A204.1 (cell line): ENCODE results near the gene ZSWIM8.
"Not testable (repeated sequence)": the region's sequence is repeated elsewhere in the genome, so short reads cannot be mapped to it uniquely, and the experiment has no call there.

ENCODE experiments used
- FAIRE-seq: peaks from 2 replicates; lab custom pipeline; 2012; peaks lifted over from hg19 to GRCh38; lab: Jason Lieb, UNC

The ZSWIM8 gene

DNA sequence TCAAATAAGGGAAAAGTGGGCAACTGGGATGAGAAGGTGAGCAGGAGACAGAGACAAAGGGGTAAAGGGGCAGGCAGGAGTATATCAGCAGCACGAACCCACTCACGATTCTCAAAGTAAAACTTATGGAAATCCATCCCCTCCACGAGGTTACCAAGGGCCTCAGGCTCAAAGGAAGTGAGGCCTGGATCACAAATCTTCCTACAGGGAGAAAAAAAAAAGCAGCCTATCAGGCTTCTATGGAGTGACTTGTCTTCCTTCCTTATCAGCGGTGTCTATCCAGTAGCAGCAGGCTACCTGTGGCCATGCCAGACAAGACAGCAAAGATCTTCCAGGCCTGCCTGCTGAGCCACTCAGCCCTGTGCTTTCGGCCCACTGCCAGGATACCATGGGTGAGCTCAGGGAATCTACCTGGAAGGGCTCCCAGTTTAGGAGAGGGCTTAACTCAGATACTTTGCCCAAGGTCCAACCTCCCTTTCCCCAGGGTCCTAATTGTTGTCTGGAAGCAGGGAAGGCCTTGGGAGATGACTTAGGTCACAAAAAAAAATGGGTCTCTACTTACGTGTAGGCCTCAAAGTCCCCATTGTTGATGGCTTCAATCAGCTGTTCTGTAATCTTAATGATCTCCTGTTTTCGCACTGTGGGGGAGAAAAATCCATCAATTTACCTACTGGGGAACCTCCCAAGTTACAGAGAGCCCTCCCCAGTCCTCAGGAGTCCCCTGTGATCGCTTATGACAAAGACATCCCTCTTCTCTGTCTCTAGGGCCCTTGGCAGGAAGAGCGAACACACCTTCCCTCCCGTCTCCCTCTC, 31.7 kb downstream of the ZSWIM8 start:
- FAIRE-seq: no peak

- no peak for FAIRE-seq
Observed at GRCh38 chr10:73817826-73818225, 32.4 kb downstream of the ZSWIM8 start.

GRCh38 chr10:73818402-73818801, 33.0 kb downstream of the ZSWIM8 start:
- FAIRE-seq: no peak

DNA sequence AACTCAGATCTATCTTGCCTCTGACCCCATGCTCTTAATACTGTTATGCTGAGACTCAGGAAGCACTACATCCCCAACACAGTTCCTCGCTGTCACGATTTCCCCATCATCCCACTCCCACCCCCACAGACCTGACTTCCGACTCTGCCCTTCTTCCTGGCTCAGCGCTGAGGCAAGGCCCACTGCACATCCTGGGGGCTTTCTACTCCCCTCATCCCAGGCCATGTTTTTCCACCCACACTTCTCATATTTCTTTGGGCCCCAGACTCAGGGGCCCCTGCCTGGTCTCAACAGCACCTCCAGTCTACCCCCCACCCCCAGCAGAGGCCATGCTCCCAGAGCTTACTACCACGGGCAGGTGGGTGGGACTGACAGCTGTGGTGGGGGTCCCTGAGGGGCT, 33.7 kb downstream of the ZSWIM8 start:
- FAIRE-seq: no peak

DNA sequence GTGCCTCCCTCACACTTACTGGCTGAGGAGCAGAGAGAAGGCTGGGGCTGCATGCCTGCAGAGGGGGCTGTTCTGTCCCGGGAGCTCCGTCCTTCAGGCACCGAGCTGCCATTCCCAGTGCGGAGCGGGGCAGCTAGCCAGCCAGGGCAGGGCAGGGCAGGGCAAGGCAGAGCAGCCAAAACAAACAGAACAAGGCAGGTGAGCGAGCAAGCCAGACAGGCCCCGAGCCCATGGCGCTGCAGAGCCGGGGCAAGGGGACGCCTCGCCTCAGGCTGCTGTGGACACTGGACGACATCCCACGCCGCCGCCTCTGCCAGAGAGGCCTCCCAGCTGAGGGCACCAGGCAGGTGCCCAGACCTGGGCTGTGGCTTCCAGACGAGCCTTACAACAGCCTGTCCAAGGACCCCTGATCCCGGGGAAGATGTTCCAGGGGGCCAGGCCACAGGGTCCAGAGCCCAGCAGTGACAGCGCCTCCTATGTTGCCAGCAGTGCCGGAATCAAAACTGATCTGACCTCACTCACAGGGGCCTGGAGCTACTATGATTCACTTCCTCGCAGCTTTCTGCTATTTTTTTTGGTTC, 34.2 kb downstream of the ZSWIM8 start:
- FAIRE-seq: no peak

- FAIRE-seq: no peak
Observed at GRCh38 chr10:73823391-73823790, 38.0 kb downstream of the ZSWIM8 start.

DNA sequence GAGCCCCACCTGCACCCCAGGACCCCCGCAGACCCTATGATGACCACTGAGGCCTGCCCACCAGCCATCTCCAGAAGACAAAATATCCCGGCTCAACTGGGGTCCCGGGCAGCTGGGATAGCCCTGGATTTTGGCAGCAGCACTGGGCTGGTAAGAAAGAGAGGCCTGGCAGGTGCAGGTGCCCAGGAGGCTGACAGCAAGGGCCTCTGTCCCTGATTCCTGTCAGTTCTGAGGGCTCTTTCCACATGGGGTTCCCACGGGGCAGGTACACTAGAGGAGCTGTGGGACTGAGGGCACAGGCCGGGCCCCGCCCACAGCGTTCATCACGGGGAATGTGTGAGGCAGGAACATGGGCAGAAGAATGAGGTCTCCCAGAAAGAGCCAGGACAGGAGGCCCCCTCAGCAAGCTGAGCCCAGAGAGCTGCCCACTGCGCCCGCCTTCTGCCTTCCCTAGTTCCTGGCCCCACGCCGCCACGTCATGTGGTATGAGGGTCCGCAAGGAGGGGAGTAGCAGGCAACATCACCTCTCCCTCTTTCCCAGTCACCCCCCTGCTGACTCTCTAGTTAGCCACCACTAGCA, 38.8 kb downstream of the ZSWIM8 start:
- FAIRE-seq: no peak

DNA sequence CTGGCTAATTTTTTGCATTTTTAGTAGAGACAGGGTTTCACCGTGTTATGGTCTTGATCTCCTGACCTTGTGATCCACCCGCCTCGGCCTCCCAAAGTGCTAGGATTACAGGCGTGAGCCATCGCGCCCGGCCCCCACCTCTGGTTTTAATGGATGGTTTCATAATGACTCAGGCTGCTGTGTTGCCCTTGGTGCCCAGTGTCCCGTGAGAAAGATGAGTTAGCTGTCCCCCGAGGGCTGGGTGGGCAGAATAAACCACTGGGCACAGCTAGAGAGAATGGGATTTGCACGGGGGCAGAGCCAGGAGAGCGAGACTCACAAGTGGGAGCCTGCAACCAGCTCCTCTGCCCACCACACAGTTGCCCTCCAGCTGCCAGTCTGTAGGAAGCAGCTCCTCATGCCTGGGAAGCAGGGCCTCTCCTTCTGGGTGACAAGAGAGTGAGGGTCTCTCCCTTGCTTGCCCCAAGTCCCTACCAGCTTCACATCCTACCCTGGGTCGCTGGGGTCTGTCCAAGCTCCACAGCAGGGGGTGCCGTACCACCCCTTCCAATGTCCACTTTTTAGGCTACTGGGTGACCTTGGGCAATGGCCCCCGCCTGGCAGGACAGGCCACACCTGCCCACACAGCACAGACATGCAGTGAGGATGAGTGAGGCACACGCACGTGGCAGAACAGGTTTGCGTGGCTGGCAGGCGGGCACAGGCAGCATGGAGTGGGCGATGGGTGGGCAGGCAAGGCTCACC, 42.1 kb downstream of the ZSWIM8 start:
- no peak for FAIRE-seq

DNA sequence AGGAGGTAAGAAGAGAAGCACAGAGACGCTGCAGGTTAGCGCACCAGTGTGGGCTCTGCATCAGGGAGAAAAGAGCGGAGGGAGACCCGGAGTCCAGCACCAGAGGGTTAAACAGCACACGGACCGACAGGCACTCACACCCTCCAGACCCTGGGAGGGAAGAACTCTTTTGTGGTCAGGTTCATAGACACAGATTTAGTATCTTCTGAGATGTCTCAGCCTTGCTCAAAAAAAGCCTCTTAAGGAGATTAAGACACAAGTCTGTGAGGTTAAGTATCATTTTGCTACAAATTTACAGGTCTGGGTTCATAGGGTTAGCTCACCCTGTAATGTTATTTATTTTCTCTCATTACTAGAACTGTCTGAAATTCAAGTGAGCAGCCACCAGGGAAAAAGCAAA, 42.8 kb downstream of the ZSWIM8 start:
- FAIRE-seq: no peak

DNA sequence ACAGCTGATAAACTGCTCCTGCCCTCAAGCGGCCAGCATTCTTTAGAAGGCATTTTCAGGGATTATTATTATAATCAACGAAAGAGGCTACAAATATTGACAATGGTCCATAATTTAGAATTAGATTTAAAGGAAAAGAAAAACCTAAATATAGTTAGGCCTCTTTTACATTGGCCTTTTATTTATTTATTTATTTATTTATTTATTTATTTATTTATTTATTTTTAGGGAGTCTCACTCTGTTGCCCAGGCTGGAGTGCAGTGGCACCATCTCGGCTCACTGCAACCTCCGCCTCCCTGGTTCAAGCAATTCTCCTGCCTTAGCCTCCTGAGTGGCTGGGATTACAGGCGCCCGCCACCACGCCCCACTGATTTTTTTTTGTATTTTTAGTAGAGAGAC, 43.7 kb downstream of the ZSWIM8 start:
- not testable (repeated sequence) for FAIRE-seq

GRCh38 chr10:73836427-73836980, 51.1 kb downstream of the ZSWIM8 start:
- no peak for FAIRE-seq

DNA sequence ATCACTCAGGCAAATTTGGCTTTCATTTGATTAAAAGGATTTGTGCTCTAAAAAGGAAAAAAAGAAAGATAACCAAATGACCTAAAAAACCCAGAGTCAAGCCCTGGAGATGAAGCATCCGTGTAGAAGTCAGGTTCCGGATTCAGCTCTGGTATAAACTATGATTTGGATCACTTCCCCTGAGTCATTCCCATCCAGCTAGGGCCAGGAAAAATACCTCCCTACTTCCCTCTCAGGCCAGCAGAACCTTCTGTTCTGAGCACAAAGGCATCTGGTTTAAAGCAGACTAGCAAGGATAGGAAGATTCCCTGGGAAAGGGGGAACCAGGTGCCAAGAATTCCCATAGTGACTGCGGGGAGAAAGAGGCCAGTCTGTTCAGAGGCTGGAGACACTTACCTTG, 51.7 kb downstream of the ZSWIM8 start:
- no peak for FAIRE-seq

DNA sequence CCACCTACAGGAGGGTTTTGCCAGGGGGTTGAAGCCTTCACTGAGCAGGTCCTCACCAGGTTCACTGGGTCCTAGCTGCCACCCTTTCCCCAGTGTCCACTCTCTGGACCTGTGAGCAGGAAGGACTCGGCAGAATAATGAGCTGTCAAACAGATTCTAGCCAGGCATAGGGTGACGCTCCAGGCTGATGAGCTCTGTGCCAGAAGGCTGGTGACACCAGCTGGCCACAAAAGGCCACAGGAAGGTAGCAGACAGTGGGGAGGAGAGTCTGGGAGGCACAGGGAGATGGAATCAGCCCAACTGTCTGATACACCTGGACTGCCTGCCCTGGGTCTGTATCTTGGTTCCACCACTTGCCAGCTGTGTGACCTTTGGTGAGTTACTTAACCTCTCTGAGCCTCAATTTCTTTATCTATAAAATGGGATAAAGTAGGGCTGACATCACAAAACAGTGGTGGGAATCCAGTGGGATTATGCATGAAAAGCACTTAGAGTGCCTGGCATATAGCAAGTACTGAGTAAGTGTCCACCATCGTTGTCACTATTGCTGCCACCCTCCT, 52.7 kb downstream of the ZSWIM8 start:
- no peak for FAIRE-seq

DNA sequence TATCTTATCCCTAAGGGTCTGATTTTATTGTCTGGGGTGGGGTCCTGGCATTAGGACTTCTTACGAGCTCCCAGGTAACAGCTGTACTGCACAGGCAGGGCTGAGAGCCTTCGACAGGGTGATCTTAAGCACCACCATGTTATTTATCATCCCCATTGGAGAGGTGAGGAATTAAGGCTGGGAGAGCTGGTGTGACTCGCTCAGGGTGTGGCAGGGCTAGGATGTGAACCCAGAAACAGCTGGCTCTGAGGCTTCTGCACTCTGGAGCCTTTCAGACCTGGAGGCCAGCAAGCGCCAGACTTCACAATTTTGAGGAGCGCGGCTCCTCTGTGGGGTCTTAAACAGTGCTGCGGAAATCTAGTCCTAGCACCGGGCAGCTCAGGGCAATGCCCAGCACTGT, 53.4 kb downstream of the ZSWIM8 start:
- FAIRE-seq: no peak

DNA sequence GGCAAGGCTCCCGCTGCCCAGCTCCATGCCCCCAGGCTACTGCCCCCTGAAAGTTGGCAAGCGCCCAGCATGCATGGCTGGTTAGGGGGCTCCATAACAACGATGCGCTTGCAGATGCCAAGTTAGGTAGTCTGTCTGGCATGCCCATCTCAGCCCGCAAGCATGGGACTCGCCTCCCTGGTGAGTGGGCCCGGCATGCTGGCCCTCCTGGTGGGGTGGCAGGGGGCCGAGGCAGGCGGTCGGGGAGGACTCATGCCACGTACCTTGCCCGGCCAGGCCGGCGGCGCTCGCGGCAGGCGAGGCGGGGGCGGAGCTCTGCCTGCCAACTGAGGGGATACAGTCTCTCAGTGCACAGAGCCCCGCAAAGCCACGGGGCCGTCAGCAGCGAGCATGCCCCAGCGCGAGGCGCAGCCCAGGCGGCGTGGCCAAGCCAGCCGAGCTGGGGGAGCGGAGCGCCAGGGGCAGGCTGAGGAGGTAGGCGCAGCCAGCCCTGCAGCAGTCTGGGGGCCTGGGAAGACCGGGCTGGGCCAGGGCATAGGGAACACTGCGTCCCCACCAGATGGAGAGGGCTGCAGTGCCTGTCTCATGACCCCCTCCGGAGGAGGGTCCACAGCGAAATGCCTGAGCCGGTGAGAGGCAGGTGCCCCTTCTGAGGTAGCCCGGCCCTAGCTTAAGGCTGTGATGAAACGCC, 54.0 kb downstream of the ZSWIM8 start:
- no peak for FAIRE-seq

DNA sequence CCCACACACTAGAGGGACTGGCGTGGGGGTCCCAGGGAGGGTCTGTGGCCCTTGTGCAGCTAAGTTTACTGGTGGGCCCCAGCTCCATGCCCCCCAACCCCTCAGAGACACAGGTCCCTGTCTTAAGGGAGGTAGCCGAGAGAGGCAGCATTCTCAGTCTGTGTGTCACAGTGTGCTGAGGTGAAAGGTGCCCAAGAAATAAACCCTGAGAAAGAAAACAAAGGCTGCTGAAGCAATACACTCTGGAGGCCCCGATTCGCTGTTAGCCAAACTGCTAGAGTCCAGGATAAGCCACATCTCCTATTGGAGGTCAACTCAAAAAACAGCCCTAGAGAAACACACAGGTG, 54.6 kb downstream of the ZSWIM8 start:
- no peak for FAIRE-seq

DNA sequence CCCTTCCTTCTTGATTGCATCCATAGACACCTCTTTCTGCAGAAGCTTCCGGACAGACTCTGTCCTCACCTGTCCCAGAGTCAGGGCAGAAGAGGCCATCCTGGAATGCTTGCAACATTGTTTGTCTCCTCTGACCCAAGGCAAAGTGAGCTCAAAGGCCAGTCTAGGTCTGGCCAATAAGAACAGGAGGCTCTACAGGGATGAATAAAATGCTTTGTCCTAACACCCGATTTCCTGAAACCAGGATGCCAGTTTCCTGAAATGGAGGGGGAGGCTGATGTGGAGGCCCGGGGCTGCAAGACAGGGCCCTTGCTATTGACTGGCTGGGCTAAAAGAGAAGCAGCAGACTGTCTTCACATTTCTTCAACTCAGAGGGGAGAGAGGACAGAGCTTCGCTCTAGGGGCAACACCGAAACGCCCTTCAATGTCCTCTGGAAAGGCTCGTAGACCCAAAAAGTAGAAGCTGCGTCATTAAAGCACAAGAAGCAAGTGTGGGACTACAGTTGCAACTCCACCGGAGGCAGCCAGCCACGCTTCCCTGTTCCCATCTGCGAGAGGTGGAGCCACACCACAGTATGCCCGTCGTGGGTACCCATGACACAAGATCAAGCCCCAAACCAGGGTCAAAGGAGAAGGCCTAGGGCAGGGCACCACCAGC, 55.1 kb downstream of the ZSWIM8 start:
- FAIRE-seq: no peak

DNA sequence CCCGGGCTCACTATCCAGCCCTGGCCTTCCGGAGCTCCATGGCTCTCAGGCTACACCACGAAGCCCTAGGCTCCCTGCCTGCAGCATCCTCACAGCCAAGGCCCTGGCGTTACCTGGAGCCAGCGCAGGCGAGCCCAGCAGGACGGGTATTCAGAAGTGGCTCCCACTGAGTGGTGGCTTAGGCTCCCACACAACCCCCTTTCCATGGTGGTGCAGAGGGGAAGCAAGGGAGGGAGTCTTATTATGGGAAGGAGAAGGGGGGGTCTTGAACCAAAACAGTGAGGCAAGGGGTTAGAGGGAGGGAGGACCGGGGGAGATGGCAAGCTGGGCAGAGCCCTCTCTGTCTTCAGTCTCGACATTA, 55.6 kb downstream of the ZSWIM8 start:
- FAIRE-seq: no peak

- no peak for FAIRE-seq
Observed at GRCh38 chr10:73841526-73842285, 56.3 kb downstream of the ZSWIM8 start.

- no peak for FAIRE-seq
Observed at GRCh38 chr10:73842349-73842748, 56.9 kb downstream of the ZSWIM8 start.

GRCh38 chr10:73843261-73843660, 57.9 kb downstream of the ZSWIM8 start:
- FAIRE-seq: no peak
